Activated CD4-positive, alpha-beta T cell treated with anti-CD3 and anti-CD28 coated beads, Interleukin-2, amount 50 U/mL, for 16 hours (primary cell): Measurements from ENCODE around the gene MAP3K21.

Experiments used
- DNase-seq: peaks from one replicate; pipeline ENCODE4 v3.0.0-alpha.2; 2020

Gene MAP3K21

DNA sequence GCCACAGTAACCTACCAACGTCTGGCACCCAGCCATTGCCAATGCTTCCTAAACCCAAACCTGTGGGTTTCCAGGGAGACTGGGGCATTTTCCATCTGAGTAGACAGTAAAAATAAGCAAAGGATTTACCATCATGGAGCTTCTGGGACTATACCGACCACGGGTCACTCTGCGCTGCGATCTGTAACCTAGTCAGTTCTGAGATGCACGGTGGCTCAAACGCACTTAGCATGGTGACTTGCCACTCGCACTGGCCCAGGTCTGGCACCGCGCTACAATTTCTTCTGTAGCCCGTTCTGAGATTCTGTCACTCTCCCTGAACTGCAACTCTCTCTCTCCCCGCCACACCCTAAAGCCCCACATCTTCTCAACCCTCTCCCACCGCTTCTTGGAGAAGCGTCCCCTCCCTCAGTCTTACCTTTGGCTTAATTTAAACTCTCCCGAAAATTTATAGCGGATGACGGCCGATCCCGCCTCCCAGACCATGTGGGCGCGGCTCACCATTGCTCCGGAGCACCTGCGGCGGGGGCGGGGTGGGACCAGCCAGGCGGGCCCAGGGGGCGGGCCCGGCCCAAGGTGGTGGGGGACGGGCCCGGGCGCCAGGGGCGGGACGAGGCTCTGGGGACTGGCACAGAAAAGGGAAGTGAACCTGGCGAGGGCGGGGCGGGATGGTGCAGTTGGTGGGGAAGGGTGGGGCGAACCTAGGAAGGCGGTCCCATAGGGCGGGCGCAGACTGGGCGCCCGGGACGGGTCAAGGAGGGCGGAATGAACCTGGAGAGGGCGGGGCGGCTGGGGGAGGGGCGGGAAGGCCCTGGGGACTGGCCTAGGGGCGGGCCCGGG lies 493 bp upstream of the MAP3K21 start:
- DNase-seq: peak; percentile 94

DNA sequence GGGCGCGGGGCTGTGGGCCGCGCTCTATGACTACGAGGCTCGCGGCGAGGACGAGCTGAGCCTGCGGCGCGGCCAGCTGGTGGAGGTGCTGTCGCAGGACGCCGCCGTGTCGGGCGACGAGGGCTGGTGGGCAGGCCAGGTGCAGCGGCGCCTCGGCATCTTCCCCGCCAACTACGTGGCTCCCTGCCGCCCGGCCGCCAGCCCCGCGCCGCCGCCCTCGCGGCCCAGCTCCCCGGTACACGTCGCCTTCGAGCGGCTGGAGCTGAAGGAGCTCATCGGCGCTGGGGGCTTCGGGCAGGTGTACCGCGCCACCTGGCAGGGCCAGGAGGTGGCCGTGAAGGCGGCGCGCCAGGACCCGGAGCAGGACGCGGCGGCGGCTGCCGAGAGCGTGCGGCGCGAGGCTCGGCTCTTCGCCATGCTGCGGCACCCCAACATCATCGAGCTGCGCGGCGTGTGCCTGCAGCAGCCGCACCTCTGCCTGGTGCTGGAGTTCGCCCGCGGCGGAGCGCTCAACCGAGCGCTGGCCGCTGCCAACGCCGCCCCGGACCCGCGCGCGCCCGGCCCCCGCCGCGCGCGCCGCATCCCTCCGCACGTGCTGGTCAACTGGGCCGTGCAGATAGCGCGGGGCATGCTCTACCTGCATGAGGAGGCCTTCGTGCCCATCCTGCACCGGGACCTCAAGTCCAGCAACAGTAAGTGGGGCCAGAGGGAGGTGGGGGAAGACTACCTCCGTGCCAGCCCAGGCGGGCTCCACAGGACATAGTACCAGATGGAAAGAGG lies 808 bp downstream of the MAP3K21 start:
- DNase-seq: peak; percentile 16

DNA sequence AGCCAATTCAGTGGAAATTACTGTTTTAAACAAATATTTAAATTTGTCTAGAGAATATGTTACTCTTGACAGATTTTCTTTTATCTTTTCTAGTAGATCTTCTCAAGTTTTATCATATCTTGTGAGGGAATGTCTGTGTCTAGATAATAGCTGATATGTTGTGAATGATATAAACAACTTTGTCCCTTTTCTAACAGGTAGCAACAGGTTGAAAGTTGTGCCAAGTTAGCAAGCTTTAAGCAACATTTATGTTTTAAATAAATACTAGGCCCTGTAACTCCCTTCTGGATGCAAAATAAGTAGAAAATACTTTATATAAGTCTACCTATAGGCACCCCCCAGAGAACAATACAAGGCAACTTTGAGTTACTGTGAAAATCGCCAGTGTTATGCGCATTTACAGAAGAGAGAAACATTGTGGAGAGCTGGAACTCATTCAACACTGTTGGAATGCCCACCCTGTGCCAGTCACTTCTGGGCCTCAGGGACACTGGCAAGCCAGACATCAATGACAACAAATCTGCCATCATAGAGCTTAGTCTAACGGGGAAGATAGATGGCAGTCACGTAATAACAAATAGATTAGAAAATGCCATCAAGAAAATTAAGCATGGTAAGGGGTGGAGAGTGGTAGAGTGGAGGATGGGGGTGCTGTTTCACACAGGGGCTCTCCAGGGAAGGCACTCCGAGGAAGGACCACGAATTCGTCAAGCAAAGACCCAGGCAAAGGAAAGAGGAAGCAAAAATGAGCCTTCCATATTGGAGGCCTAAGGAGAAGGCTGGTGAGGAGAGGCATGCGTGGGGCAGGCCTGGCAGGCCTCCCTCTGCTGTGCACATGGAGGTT lies 4.4 kb downstream of the MAP3K21 start:
- no peak for DNase-seq

DNA sequence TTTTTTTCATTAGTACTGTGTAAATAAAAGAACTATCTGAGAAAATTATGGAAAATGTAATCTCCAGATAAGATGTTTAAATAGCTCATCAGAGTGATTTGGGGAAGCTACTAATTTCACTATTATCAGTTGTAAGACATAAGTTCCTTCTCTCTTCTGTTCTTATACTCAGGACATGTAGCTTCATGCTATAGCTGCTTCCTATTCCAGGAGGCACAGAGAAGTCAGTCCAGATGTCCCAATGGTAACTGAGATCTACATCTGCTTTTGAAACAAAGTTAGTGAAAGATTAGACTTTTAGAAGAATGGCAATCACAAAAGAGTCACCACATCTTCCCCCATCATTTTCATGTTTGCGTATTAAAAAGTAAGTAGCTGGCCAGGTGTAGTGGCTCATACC lies 5.6 kb downstream of the MAP3K21 start:
- DNase-seq: no peak

DNA sequence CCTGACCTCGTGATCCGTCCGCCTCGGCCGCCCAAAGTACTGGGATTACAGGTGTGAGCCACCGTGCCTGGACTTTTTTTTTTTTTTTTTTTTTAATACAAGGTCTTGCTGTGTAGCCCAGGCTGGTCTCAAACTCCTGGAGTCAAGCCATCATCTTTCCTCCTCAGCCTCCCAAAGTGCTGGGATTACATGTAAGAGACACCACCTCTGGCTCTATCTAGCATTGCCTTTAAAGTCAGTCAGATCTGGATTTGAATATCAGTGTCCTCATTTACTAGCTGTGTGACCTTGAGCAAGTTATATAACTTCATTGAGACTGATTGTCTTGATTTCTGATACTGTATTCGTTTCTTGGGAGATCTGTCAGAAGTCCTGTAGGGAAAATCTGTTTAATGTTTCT lies 6.6 kb downstream of the MAP3K21 start:
- no peak for DNase-seq

DNA sequence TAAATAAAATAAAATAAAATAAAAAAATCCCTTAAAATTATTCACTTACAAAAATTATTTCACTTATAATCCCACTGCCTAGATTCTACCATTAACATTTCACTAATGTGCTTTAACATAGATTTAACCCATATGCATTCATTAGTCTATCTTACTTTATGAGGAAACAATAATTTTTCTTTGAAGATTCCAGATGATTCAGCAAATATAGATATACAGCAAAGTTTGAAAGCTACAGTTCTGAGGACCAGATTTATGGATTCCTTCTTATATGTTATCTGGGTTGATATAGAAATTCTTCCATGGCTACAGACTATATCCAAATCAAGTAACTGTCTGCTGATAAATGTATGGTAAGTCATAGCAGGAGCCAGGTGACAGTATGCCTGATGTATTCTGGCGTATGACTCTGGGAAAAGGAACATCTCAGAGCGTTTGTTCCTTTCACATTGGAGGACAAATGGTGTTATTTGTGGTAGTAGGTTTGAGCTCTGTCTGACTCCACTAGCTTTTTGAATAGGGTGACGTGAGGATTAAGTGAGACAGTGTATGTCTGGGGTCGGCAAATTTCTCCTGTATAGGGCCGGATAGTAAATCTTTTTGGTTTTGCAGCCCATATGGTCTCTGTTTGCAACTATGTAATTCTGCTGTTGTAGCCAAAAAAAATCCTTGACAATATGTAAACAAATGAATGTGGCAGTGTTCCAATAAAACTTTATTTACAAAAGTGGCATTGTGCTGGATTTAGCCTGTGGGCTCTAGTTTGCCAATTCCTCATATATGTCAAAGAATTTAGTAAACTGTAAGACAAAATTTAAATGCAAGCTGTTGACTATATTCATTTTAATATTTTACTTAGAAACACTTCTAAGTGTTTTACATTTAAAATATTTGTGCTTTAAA lies 9.3 kb downstream of the MAP3K21 start:
- no peak for DNase-seq

DNA sequence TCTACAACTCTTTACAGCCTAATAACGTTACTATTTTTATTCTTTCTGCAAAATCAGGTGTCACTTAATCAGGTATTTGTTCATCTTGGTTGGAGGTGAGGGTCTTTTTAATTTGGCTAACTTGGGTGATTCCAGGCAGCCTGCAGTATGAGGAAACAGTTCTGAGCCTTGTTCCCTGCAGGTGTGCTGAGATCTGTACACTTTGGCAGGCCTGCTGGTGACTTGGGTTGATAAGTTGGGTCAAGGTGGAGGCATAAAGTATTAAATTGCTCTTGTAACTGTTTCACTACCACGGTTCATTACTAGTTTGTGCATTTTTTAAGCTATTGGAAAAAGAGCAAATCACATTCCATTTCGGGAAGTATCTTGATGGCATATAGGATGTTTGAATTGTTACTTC lies 10.0 kb downstream of the MAP3K21 start:
- no peak for DNase-seq

DNA sequence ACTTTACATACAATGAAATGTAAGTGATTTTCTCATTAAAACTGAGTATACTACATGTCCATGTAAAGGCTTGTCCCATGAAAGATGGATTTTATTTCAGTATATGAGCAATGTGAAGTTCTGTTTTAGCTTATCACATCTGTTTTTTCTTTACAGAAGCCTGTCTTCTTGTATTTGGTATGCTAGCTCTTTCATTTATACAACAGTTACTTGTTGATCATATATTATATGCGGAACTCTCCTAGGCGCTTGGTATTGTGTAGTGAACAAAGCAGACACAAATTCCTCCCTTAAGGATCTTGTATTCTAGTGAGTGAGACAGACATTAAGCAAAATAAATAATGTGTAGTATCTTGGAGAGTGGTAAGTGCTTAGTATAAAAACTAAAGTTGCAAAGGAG lies 10.6 kb downstream of the MAP3K21 start:
- no peak for DNase-seq

DNA sequence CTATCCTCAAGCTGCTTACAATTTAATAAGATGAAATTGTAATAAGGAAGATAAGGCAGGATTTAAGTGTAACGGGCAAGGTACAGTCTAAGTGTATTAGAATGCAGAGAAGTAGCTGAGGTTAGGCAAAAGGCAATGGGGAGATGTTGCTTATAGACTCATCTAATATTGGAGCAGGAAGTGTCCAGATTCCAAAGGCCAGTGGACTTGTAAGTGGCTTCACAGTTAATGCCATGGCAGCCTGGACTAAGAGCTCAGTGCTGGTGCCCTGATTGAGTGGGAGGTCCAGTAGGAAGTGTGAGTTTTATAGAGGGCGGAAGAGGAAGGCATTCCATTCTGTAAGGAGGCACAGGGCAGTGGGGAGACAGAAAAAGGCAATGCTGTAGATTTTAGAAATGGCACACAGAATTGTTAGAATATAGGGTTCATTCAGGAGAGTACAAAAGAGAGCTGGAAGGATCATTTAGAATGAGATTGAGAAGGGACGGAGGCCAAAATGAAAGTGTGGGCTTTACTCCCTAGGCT lies 12.6 kb downstream of the MAP3K21 start:
- no peak for DNase-seq

DNA sequence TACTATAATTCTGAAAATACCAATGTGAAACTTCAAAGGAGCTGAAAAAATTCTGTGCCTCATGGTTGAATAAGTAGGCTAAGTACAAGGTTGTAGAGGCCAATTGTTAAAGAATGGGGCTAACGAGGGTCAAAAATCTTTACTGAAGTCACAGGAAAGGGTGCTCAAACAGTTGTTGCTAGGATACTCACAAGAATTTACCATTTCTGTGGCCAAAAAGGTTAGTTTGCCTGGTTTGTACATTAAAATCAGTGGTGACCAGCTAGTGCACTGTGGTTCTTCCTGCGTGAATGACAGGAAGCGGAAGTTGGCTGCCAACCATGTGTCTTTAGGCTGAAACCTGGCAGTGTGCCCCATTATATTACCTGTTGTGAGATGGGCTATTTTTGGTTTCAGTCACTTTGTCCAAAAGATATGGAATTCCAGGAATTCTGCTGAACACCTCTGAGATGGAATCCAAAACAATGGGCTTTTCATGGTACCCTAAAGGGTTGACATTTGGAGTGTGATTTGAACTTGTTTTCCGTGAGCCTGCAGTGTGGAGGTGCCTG lies 13.5 kb downstream of the MAP3K21 start:
- DNase-seq: no peak

DNA sequence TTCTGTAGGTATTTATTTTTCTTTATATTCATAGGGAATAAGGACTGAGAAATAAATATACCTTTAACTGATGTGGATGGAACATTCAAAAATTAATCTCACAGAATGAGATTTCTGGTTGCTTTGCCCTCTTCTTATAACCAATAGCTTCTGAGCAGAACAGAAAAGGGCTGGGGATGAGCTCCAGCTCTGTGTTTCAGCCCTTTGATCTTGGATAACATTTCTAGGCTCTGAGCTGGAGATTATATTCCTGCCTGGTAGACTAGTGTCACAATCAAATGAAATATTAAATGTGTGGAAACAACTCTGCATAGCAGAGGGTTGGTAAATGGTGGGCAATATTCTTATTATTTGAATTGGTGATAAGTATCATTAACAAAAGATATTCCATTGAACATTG lies 14.6 kb downstream of the MAP3K21 start:
- DNase-seq: no peak

DNA sequence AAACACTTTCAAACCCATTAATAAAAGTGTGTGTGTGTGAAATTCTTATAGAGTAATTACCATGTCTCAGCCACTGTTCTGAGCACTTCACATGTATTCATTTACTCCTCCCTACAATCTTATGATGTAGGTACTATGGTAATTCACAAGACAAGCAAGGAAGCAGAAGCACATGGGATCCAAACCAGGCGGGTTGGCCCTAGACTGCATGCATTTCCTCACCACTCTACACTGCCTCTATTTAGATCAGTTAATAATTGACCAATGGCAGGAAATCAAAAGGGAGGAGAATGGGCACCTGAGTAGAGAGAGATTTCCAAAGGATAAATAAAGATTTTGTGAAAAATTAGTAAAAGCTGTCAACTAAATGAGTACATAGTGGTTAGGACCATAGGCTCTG lies 15.7 kb downstream of the MAP3K21 start:
- no peak for DNase-seq

DNA sequence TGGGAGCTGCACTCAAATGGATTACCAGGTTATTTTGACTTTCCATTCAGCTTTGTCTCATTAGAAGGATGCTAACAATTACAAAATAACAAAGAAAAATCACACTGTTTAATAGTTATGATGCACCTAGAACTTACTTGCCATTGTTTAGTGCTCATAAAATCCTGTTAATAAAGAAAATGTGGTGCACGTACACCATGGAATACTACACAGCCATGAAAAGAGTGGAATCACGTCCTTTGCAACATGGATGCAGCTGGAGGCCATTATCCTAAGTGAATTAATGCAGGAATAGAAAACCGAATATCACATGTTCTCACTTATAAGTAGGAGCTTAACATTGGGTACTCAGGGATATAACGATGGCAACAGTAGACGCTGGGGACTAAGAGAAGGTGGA lies 19.8 kb downstream of the MAP3K21 start:
- DNase-seq: no peak

DNA sequence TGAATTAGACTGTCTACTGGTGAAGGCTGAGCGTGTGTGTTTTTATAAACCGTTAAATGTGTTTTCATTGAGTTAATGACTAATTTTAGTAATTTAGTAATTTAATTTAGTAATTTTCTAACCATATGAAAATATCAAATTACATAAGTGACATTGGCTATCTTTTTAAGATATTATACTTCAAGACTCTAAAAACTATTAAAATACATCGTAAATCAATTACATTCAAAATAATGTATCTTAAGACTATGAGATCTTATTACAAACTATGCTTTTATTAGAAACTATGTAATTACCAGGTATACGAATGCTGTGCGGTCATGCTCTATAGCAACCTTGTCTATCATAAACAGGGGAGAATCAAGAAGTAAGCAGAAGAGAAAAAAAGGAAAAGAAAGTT lies 21.6 kb downstream of the MAP3K21 start:
- no peak for DNase-seq

DNA sequence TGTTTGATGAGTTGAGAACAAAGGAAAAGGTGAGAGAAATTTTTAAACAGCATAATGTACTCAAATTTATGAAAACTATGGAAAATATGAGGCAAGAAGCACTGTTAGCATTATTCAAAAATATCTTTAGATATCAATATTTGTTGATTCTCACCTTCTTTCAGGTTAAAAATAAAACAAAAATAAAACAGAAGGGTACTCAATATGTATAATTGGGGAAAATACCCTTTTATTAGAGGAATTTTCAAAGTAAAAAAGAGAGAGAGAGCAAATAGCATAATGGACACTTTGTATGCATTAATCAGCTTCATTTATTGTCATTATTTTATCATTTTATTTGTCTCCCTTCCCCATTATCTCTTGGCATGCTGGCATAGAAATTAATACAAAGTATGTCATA lies 27.5 kb downstream of the MAP3K21 start:
- no peak for DNase-seq

DNA sequence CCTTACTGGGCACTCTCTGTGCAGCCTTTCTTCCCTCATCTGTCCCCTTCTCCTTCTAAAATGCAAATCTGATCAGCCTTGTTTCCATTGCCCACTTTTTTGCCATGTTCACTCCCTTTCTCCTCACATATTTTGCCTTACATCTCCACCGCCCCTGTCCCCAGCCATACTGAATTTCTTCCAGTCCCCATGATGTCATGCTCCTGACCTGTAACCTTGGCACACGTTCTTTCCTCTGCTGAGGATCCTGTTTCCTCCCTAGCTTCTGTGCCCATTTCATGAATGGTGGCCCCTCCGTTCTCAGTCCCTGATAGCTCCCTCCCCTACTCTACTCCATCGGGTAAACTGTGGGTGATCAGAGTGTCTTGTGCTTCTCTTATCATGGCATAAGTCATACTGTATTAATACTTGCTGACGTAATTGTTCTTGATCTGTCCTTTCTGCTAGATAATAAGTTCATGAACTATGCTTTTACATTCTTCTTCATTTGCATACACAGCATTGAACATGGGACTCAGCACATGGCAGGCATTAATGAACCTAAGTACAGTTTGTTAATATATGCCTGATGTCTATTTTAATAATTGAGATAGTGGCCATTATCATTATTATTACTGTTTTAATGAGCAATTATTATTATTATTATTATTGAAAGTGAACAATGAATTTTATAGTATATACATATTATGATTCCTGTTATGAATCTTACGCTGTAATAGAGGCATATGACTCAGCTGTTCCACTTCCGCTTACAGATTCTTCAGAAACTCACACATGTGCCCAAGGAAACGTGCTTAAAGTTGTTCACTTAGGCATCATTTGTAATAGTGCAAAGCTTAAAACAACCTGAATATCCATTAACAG lies 28.5 kb downstream of the MAP3K21 start:
- DNase-seq: peak; percentile 73

DNA sequence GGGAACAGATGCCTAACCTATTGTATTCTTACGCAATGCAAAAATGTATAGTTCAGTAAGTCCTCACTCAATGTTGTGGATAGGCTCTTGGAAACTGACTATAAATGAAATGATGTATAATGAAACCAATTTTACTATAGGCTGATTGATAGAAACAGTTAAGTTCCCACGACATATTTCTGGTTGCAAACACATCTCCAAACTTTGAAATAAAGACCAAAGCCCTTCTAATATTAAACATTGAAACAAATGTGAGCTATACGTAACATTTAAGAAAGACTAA lies 29.1 kb downstream of the MAP3K21 start:
- DNase-seq: no peak

DNA sequence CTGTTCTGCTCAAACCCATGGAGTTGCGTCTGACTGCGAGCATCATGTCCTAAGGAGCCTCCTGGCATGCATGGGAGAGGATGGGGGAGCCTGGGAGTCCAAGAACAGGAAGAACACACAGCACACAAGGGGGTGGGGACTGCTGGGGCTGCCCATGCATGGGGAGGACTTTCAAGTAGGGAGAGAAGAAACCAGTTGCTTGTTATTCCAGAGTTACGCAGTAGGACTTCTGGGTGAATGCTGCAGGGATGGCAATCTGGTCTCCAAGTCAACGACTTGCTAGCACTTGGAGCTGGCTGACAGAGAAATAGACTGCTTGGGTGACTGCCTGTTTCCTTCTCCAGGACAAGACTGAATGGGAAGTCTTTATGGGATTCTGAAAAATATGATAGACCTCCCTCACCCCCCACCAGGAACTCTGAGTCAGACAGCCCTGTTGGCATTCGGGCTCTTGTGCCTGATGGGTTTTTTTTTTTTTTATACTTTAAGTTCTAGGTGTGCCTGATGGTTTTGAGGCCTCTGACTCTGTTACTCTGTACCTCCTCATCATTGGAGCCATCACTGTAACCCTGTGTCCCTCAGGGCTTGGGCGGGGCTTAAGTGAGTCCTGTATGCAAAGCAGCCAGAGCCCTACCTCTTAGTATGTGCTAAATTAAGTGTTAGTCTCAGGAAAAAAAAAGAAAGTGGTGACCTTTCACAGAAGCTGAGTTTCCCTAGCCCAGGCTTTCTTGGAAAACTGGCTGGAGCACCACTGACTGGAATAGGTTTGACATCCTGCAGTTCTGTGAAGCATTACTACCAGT lies 30.3 kb downstream of the MAP3K21 start:
- DNase-seq: peak; percentile 35

DNA sequence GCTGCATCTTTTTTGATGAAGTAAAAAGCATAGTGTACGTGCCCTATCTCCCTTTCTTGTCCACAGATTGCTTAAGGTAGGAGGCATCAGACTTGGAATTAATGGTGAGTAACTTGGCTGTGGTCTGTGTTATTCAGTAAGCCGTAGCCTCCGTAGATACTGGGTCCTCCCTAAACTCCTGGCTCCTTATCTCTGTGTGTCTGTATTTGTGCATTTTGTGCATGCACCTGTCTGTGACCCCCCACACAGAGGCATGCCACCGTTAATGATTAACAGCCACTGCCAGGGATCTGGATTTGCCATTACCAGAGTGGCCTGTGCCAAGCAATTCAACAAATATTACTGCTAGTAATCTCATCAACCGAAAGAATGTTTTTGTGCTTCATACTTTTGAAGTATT lies 31.9 kb downstream of the MAP3K21 start:
- DNase-seq: no peak

DNA sequence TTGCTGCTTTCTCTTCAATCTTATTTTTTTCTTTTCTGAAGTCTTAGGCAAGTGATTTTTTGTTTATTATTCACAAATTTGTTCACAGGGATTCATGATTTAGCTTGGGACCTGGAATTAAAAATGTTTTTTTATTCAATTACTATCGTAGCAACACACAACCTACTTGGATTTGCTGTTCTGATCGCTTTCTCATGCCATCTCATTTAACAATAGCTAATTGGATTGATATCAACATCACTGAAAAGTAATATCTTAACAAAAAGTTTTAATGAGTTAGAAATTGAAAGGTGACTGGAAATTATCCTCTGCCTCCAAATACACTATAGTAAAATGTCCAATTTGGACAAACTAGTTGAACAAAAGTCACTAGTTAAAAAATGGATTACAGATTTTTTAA lies 32.4 kb downstream of the MAP3K21 start:
- no peak for DNase-seq
